Muscle layer of duodenum (tissue), 2 donors: Measurements from ENCODE around the gene WDR27.

Source experiments
- H3K27ac ChIP-seq: one replicate; pipeline ENCODE4 v1.7.0; 2013; ENCODE audit warnings: mild to moderate bottlenecking, low read length
- H3K27me3 ChIP-seq: one replicate; pipeline ENCODE4 v1.7.0; 2013; ENCODE audit warnings: low read depth, mild to moderate bottlenecking, control low read depth, low read length
- H3K36me3 ChIP-seq, 2 donors: one replicate each; pipeline ENCODE4 v1.7.0; 2013; ENCODE audit warnings: low read length in 2 of 2, control low read depth in 1 of 2, mild to moderate bottlenecking in 1 of 2; ENCODE audit not compliant: insufficient read depth in 2 of 2, control insufficient read depth in 1 of 2
- H3K4me1 ChIP-seq, 2 donors: one replicate each; pipeline ENCODE4 v1.7.0; 2013; ENCODE audit warnings: low read length in 2 of 2, mild to moderate bottlenecking in 2 of 2, control low read depth in 1 of 2, moderate library complexity in 1 of 2; ENCODE audit not compliant: insufficient read depth in 2 of 2, control insufficient read depth in 1 of 2
- H3K4me3 ChIP-seq, 2 donors: one replicate each; pipeline ENCODE4 v1.7.0; 2013; ENCODE audit warnings: low read length in 2 of 2, low read depth in 1 of 2, mild to moderate bottlenecking in 1 of 2
- H3K9me3 ChIP-seq, 2 donors: one replicate each; pipeline ENCODE4 v1.7.0; 2013; ENCODE audit warnings: low read length in 2 of 2, control low read depth in 1 of 2, mild to moderate bottlenecking in 1 of 2; ENCODE audit not compliant: control insufficient read depth in 1 of 2
- donor health status: healthy.

WDR27 gene

DNA sequence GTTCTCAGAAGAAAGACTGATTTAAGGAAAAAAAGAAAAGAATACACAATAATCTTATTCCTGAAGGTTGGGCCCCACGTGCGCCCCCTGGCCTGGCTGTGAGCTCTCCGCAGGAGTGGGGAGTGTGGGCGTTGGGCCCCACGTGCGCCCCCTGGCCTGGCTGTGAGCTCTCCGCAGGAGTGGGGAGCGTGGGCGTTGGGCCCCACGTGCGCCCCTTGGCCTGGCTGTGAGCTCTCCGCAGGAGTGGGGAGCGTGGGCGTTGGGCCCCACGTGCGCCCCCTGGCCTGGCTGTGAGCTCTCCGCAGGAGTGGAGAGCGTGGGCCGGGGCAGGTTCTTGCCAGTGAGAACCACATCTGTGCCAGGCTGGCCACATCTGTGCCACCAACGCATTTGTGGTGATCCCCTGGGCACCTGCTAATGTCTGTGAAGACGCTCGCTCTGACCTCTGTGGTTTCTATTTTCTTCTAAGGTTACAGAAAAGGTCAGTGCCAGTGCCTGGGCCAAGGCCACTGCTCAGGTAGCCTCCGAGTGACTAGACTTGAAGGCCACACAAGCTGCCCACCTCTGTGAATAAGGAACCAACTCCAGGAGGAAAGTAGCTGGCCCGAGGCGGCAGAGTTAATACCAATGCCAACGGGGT, 41.0 kb downstream of the WDR27 start:
- no peak overlapping the region for H3K4me3 ChIP-seq
- H3K4me1 ChIP-seq, result no peaks in the 10 kb centered on the region
- peaks cover 13 to 53% of the 10 kb centered on the region in 2 donors for H3K36me3 ChIP-seq
- H3K9me3 ChIP-seq, result no peaks in the 10 kb centered on the region
- no peaks in the 10 kb centered on the region for H3K27me3 ChIP-seq
- H3K27ac ChIP-seq, result no peak overlapping the region

DNA sequence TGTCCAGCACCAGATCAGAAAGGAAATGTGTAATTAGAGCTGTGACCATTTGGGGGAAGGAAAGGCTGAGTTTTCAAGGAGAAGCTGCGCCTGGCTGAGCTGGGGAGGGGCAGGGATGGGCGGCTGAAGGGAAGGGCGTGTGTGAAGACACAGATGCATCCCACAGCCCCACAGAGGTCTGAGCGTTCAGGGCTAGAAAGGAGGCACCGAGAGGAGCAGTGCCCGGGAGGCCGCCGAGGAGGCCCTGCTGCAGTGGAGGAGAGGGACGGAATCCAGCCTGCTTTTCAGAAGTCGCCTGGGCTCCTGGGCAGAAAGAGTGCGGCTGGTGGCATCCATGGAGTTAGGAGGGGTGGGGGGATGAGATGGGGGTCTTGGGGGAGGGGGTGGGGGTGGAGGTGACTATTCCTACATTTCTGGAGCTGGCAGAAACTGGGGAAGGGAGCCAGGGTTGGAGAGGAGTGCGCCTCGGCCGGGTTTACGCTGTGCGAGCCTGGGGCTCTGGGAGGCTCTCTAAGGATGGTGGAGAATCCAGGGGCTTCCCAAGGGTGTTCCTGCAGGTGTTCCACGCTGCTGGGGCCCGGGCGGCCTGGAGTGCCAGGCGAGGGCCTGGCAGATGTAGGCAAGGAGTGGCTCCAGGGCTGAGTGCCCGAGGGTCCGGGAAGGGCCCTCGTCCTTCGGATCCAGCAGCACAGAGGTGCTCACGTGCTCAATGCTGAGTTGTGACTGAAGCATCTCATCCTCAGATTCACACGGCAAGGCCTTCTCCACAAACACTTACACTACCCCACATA, 41.8 kb downstream of the WDR27 start:
- H3K36me3 ChIP-seq, result peaks cover 13 to 56% of the 10 kb centered on the region in 2 donors
- H3K4me3 ChIP-seq, result no peak overlapping the region
- H3K9me3 ChIP-seq, result no peaks in the 10 kb centered on the region
- H3K27ac ChIP-seq, result no peak overlapping the region
- no peaks in the 10 kb centered on the region for H3K4me1 ChIP-seq
- H3K27me3 ChIP-seq, result no peaks in the 10 kb centered on the region

DNA sequence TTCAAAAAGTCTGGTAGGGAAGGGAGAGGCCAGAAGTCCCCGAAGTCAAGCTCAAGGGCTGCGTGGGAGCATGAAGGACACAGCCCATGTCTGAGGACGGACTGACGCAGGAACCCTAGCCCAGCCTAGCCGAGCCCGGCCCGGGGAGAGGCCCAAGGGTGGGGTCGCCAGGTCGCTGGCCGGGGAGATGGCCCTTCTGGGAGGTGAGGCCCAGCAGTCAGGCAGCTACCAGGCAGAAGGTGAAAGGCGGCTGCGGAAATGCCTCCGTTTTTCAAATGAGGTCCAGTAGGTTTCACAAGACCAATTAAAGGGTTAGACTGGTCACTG, 44.6 kb downstream of the WDR27 start:
- no peaks in the 10 kb centered on the region for H3K4me1 ChIP-seq
- no peaks in the 10 kb centered on the region for H3K27me3 ChIP-seq
- no peak overlapping the region for H3K27ac ChIP-seq
- H3K9me3 ChIP-seq, result no peaks in the 10 kb centered on the region
- peaks cover 5 to 46% of the 10 kb centered on the region in 2 donors for H3K36me3 ChIP-seq
- H3K4me3 ChIP-seq, result no peak overlapping the region

DNA sequence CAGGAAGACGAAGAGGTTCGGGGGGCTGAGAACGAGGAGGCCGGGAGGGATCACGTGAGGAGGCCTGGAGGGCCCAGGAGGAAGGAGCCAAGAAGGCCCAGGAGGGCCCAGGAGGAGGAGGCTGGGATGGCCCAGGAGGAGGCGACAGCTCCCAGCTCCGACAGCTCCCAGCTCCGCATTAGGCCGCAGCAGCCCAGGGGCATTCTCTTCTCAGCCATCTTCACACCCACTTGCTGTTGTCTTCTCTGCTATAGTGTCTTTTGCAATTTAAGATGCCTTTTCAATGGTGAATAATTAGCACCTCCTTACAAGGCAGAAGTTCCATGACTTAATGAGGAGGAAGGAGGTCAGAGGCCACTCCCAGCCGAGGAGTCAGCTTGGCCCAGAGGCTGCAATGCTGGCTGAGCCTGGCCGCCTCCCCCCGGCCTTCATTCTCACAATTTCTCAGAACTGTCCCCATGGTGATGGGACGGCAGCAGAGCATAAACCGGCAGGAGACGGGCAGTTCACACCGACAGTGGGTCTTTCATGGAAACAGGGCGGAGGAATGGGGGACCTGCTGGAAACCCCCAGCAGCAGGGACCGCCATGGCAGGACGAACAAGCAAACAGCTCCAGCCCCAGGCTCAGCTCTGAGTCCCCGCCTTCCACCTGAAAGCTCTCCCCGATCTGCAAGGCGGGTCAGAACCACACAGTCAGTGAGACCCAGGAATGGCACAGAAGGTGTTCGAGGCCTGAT, 45.1 kb downstream of the WDR27 start:
- no peaks in the 10 kb centered on the region for H3K27me3 ChIP-seq
- peaks cover 5 to 46% of the 10 kb centered on the region in 2 donors for H3K36me3 ChIP-seq
- no peak overlapping the region for H3K27ac ChIP-seq
- no peaks in the 10 kb centered on the region for H3K4me1 ChIP-seq
- H3K4me3 ChIP-seq, result no peak overlapping the region
- no peaks in the 10 kb centered on the region for H3K9me3 ChIP-seq

DNA sequence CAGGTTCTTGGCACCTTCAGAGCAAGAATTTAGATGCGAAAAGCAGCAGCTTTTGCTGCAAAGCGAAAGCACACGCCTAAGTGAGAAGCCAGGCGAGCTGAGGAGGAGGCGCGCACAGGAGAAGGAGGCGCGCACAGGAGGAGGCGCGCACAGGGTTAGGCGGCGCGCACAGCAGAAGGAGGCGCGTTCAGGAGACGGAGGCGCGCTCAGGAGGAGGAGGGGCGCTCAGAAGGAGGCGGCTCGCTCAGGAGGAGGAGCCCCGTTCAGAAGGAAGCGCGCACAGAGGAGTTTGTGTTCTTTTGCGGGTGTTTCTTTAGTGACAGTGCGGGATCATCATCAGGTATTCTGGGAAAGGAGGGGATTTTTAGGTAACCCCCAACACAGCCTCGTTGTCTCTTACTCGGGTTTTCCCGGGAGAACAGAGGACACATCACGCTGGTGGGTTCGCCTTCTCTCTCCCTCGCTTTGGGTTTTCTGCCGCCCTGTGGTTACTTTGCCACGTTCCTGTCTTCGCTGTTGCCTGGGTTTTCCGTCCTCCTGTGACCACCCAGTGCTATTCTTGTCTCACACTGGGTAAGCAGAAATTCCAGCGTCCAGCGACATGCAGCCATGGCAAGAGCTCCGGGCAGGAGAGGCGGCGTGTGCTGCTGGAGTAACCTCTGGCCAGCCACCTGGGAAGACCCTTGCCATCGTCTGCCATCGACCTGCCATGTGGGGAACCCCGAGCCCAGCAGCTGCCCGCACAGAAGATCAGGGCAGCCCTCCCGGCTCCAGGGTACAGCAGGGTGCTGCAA, 47.0 kb downstream of the WDR27 start:
- Histone ChIP-seq H3K4me3 (peak overlapping the region; percentile 66 to 77), H3K9me3 (no peaks in the 10 kb centered on the region), H3K27ac (peak overlapping the region; percentile 76)

DNA sequence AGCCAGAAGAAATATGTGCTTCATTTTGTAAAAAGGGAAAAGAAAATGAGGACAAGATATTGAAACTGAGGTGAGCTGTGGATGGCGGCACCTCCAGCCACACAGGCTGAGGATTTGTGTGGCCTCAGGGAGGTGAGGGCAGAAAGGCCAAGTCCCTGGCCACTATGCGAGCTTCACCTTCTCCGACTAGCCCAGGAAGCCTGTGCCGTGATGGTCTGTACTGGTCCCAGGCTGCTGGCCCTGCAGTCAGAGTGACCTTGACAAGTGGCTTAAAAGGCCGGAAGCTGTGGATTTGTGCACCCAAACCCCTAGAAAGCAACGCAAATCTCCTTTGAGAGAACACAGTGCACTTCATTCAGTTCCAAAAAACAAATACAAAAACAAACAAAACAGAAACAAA, 48.1 kb downstream of the WDR27 start:
- H3K9me3 ChIP-seq, result no peaks in the 10 kb centered on the region
- H3K4me3 ChIP-seq, result peak overlapping the region in 1 of 2 donors; percentile 66
- no peaks in the 10 kb centered on the region for H3K4me1 ChIP-seq
- H3K27ac ChIP-seq, result peak overlapping the region; percentile 76
- H3K36me3 ChIP-seq, result peaks cover 0 to 24% of the 10 kb centered on the region in 2 donors
- no peaks in the 10 kb centered on the region for H3K27me3 ChIP-seq

More for the DNA sequence above, 47.0 kb downstream of the WDR27 start:
- H3K36me3 ChIP-seq, result peaks cover 5 to 33% of the 10 kb centered on the region in 2 donors
- H3K27me3 ChIP-seq, result no peaks in the 10 kb centered on the region
- no peaks in the 10 kb centered on the region for H3K4me1 ChIP-seq

DNA sequence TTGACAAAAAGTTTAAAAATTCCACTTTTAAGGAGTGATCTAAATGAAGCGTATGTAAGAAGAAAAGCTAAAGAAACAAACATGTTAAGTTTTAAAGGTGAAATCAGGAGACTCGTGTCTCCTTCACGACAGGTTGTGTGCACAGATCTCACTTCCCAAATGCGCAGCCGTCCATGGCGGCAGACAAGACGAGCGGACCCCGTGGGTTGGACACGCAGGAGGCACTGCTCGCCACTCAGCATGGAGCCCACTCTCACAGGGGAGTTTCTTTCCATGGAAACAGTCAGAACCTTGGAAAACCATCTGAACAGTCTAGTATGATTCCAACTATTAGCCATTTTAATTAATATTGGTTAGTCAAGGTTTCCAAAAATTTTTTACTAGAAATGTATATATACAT, 48.9 kb downstream of the WDR27 start:
- Histone ChIP-seq H3K9me3 (no peaks in the 10 kb centered on the region), H3K27me3 (no peaks in the 10 kb centered on the region), H3K4me1 (no peaks in the 10 kb centered on the region), H3K27ac (no peak overlapping the region), H3K4me3 (no peak overlapping the region), H3K36me3 (peaks cover 0 to 26% of the 10 kb centered on the region in 2 donors)

DNA sequence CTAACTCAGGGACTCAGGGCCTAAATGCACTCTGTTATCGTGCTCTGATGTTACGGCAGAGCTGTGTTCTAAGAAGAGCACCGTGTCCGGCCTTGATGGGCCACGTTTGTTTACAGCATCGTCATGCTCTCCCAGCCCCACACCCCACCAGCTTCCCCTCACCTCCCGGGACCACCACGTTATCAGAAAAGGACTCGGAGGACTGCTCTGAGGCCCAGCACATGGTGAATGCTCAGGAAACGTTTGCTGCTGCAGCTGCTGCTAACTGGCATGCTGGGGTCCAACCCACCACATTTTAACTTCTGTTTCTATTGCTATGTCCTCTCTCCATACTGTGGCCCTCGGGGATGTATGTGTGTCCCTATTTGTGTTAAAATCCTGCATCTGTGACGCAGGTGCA, 50.3 kb downstream of the WDR27 start:
- Histone ChIP-seq H3K36me3 (peaks cover 0 to 14% of the 10 kb centered on the region in 2 donors), H3K4me1 (no peaks in the 10 kb centered on the region), H3K4me3 (no peak overlapping the region), H3K27me3 (no peaks in the 10 kb centered on the region), H3K27ac (no peak overlapping the region), H3K9me3 (no peaks in the 10 kb centered on the region)

DNA sequence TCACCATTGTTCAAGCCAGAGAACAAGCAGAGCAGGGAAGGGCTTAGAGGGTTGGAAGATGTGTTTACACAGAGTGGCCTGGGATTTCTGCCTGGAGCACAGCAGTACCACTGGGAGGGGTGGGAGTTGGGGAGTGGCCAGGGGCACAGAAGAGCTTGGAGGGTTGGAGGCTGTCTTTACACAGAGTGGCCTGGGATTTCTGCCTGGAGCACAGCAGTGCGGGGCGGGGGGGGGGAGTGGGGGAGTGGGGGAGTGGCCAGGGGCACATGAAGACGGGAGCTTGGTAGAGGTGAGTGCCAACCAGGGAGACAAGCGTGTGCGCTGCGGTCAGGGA, 50.9 kb downstream of the WDR27 start:
- no peak overlapping the region for H3K4me3 ChIP-seq
- no peaks in the 10 kb centered on the region for H3K4me1 ChIP-seq
- H3K27ac ChIP-seq, result no peak overlapping the region
- no peaks in the 10 kb centered on the region for H3K9me3 ChIP-seq
- peaks cover 0 to 14% of the 10 kb centered on the region in 2 donors for H3K36me3 ChIP-seq
- H3K27me3 ChIP-seq, result no peaks in the 10 kb centered on the region

DNA sequence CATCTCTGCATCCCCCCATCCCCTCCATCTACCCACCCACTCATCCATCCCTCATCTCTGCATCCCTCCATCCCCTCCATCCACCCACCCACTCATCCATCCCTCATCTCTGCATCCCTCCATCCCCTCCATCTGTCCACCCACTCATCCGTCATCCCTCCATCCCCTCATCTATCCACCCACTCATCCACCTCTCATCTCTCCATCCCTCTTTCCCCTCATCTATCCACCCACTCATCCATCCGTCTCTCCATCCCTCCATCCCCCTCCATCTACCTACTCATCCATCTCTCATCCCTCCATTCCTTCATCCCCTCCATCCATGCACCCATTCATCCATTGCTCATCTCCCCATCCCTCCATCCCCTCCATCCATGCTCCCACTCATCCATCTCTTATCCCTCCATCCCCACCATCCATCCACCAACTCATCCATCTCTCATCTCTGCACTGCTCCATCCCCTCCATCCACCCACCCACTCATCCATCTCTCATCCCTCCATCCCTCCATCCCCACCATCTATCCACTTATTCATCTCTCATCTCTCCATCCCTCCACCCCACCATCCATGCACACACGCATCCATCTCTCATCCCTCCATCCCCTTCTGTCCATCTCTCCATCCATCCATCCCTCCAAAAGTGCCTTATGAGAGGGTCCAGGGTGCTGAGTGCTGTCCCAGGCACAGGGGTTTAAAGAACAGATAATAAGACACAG, 51.4 kb downstream of the WDR27 start:
- no peaks in the 10 kb centered on the region for H3K9me3 ChIP-seq
- H3K27me3 ChIP-seq, result no peaks in the 10 kb centered on the region
- no peaks in the 10 kb centered on the region for H3K4me1 ChIP-seq
- peaks cover 0 to 14% of the 10 kb centered on the region in 2 donors for H3K36me3 ChIP-seq
- no peak overlapping the region for H3K27ac ChIP-seq
- H3K4me3 ChIP-seq, result no peak overlapping the region
